GM19025 (cell line): ENCODE results near the gene KDF1.
"Not testable (repeated sequence)": the region's sequence is repeated elsewhere in the genome, so short reads cannot be mapped to it uniquely, and the experiment has no call there.

Source experiments
- ATAC-seq: cut with Tn5 transposase; IDR thresholded peaks from one replicate; pipeline ENCODE4 v1.9.1; 2021; ENCODE audit warnings: mild to moderate bottlenecking, low read depth, moderate library complexity; ENCODE audit not compliant: unreplicated experiment

The KDF1 gene

GRCh38 chr1:26957306-26957705 is 3.0 kb downstream of the KDF1 start:
- no peak for ATAC-seq

GRCh38 chr1:26956321-26956720 is 3.9 kb downstream of the KDF1 start:
- no peak for ATAC-seq

DNA sequence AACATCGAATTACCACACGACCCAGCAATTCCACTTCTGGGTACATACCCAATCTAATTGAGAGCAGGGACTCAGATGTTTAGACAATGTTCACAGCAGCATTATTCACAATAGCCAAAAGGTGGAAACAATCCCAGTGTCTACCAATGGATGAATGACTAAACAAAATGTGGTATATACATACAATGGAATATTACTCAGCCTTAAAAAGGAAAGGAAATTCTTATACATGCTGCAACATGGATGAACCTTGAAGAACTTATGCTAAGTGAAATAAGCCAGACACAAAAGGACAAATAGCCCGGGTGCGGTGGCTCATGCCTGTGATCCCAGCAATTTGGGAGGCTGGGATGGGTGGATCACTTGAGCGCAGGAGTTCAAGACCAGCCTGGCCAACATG is 6.9 kb downstream of the KDF1 start:
- no peak for ATAC-seq

GRCh38 chr1:26951821-26952497 is 8.3 kb downstream of the KDF1 start:
- ATAC-seq: no peak

DNA sequence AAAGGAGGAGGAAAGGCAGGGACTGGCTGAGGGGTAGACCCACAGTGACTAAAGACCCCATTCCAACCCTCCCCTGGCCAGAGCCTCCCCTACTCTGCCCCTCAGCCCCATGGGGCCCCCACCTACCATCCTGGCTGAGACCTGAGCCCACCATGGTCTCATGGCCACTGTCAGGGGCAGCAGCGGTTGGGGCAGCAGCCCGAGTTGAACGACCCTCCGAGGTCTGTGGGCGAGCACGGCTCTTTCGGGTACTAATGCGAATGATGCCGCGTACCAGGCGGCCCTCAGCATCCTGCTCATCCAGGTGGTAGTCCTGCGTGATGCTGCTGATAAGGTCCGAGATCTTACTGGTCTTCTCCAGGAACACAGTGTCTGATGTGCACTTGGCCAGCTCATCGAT is 9.1 kb downstream of the KDF1 start:
- no peak for ATAC-seq

- no peak for ATAC-seq
These were observed 9.7 kb downstream of the KDF1 start for GRCh38 chr1:26950602-26951001.

GRCh38 chr1:26949926-26950319 is 10.3 kb downstream of the KDF1 start:
- no peak for ATAC-seq

- ATAC-seq: no peak
These were observed 10.9 kb downstream of the KDF1 start for GRCh38 chr1:26949266-26949925.

- ATAC-seq: not testable (repeated sequence)
These were observed 11.6 kb downstream of the KDF1 start for GRCh38 chr1:26948725-26949057.

DNA sequence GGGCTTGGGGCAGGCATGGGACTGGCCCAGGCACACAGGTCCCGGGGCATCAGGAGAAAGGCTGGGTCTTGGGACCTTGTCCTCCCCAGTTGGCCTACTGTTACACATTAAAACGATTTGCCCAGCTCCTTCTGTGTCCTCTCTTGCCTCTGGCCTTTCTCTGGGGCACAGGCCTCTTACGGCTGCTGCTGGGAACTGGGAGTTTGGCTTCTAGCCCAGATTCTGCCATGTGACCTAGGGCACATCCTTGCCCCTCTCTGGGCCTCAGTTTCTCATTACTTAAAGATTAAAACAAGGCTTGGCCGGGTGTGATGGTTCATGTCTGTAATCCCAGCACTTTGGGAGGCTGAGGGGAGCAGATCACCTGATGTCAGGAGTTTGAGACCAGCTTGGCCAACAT is 14.0 kb downstream of the KDF1 start:
- ATAC-seq: no peak

DNA sequence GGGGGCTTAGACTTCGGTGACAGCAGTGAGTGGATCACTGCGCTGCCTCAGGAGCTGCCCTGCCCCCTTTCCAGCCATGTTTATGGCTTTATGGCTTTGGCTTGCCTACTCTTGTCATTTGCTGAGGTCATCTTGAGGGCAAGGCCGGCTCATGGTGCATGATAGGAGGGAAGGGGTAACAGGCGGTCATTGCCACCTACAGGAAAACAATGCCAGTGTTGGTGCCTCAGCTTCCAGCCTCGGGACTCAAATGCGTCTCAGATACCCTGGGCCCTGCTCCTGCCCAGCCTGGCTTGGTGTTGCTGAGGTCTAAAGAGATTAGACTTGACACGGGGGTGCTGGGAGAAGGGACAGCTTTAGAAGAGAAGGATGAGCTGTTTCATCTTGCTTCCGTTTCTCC is 14.5 kb downstream of the KDF1 start:
- no peak for ATAC-seq

DNA sequence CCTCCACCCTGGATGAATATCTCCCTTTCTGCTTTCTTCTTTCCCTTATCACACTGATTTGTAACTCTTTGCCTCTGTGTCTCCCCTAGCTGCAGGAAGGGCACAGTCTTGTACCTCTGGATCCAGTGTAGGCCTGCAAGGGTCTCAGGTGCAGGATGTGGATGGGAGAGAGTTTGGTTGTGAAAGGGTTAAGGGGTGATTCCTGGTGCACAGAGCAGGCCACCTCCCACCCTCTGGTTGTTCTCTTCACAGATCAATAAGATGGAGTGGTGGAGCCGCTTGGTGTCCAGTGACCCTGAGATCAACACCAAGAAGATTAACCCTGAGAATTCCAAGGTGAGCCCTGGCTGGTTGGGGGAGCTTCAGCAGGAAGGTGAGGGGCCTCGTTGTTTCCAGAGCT is 15.1 kb downstream of the KDF1 start:
- ATAC-seq: no peak

DNA sequence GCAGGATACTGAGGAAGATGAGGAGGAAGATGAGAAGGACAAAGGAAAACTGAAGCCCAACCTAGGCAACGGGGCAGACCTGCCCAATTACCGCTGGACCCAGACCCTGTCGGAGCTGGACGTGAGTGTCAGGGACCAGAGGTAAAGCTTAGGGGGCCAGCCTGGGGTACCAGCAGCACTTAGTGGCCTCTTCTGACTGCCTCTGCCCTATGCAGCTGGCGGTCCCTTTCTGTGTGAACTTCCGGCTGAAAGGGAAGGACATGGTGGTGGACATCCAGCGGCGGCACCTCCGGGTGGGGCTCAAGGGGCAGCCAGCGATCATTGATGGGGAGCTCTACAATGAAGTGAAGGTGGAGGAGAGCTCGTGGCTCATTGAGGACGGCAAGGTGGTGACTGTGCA is 17.6 kb downstream of the KDF1 start:
- no peak for ATAC-seq

- ATAC-seq: no peak
These were observed 19.0 kb downstream of the KDF1 start for GRCh38 chr1:26941311-26941710.

GRCh38 chr1:26938659-26939025 is 21.6 kb downstream of the KDF1 start:
- ATAC-seq: no peak

DNA sequence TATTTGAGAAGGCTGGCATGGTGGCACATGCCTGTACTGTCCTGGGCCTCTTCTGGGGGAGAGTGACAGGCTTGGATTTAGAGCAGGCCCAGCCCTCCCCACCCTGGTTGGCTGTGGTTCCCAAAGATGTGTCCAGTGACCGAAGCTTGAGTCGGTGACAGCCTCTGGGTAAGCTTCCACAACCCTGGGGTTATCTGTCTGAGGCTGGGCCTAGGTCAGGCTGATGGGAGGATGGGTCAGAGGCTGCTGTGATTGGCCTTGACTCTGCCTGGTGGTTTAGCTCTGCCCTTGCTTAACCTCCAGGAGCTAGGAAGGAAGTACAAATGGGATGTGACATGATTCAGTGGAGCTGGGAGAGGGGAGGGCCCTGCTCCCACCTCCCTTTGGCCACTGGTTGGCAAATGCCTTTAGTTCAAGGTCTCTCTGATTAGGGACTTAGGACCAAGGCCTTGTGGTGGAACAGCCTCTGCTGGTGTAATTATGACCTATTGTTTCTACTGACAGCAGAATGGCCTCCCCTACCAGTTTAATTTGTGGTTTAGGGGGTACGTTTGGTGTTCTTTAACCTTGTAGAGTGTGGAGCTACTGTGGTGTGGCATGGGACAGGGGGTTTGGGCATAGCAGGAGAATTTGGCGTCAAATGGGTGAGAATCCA is 22.1 kb downstream of the KDF1 start:
- ATAC-seq: no peak

- no peak for ATAC-seq
These were observed 23.4 kb downstream of the KDF1 start for GRCh38 chr1:26936823-26937222.

GRCh38 chr1:26932531-26932930 is 27.7 kb downstream of the KDF1 start:
- no peak for ATAC-seq

GRCh38 chr1:26923711-26924110 is 36.6 kb downstream of the KDF1 start:
- ATAC-seq: no peak

DNA sequence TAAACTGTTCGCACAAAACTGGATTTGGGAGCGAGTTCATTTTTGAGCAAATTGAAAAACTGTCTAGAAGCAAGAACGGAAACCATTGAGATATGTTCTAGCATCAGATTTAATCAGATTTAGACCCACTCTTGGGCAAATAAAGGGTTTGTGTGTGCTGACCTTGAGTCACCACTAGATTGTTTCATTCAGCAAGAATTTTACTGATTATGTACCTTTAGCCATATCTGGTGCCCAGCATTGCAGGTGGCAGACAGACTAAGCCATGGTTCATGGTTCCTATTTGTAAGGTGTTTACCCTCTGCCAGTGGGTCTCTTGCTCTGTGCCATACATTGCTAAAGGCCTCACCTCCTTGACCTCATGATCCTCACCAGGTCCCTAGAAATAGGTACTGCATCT is 37.4 kb downstream of the KDF1 start:
- ATAC-seq: no peak

DNA sequence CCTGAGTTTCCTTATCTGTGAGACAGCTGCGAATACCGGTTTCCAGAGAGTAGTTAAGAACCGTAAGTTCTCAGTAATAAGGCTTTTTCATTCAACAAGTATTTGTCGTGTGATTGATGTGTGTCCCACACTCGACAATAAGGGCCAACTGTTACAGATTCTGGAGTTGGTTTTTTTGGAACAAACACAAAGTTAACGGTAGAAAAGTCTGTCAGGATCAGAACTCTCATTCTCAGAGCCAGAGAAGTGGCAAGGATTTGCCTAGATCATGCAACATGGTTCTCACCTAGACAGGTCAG is 37.9 kb downstream of the KDF1 start:
- no peak for ATAC-seq
